NCI-H2196 treated with DMSO at 0.1 percent for 48 hours (cell line): ENCODE results near the gene PRXL2C.
"Not testable (repeated sequence)": the region's sequence is repeated elsewhere in the genome, so short reads cannot be mapped to it uniquely, and the experiment has no call there.

Experiments used
- DNase-seq: peaks from one replicate; lab custom pipeline; 2025; ENCODE audit not compliant: unreplicated experiment; lab: John Stamatoyannopoulos, UW

The PRXL2C gene, protein sequence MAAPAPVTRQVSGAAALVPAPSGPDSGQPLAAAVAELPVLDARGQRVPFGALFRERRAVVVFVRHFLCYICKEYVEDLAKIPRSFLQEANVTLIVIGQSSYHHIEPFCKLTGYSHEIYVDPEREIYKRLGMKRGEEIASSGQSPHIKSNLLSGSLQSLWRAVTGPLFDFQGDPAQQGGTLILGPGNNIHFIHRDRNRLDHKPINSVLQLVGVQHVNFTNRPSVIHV

DNA sequence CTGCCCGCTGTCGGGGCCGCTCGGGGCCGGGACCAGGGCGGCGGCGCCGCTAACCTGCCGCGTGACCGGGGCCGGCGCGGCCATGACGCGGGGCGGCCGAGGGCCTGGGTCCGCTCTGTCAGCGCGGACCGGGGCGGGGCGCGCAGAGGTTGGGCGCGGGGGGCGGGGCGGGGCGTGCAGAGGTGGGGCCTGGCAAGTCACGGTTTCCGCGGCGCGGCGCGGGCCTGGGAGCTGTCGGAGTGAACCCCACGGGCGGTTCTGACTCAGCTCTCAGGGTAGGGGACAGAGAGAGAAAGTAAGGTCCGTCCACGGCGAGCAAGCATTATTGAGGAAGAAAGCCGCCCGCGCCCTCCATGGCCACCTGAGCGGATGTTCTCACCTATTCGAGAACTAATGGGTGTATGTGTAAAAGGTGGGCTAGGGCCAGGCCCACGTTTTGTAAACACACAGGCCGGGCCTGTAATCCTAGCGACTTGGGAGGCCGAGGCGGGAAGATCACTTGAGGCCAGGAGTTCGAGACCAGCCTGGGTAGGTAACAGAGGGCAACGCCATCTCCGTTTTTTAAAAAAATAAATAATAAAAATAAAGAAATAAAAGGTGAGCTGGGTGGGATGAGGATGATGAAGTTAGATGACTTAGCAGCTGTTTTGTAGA lies at the start of gene PRXL2C:
TSS of gene PRXL2C (minus strand) at position 120 of the 654 bp plus-strand sequence. CDS start at position 84, 36 bp downstream.
- no peak for DNase-seq

DNA sequence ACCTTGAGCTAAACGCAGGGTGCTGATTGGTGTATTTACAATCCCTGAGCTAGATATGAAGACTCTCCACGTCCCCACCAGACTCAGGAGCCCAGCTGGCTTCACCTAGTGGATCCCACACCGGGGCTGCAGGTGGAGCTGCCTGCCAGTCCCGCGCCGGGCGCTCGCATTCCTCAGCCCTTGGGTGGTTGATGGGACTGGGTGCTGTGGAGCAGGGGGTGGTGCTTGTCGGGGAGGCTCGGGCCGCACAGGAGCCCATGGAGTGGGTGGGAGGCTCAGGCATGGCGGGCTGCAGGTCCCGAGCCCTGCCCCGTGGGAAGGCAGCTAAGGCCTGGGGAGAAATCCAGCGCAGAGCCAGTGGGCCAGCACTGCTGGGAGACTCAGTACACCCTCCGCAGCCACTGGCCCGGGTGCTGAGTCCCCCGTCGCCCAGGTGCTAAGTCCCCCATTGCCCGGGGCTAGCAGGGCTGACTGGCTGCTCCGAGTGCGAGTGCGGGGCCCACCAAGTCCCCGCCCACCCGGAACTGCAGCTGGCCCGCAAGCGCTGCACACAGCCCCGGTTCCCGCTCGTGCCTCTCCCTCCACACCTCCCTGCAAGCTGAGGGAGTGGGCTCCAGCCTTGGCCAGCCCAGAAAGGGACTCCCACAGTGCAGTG lies 45.7 kb upstream of the PRXL2C start:
- not testable (repeated sequence) for DNase-seq

DNA sequence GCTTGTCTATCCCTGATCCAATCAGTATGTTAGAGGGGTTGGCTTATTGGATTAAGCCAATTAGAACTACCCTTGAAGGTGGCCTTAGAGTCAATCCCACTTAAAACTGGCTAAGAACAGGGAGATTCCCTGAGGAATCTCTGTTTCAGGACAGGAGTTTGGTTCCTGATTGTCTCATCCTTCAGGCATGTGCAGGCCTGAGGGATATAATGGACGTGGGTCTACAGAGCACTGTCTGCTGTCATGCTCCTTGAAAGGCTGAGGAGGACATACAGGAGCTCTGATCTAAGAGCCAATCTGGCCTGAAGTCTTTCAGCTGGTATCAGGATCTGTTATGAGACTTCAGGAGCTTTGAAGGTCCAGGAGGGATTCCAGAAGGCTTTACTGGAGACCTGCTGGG lies 36.2 kb upstream of the PRXL2C start:
- DNase-seq: no peak

DNA sequence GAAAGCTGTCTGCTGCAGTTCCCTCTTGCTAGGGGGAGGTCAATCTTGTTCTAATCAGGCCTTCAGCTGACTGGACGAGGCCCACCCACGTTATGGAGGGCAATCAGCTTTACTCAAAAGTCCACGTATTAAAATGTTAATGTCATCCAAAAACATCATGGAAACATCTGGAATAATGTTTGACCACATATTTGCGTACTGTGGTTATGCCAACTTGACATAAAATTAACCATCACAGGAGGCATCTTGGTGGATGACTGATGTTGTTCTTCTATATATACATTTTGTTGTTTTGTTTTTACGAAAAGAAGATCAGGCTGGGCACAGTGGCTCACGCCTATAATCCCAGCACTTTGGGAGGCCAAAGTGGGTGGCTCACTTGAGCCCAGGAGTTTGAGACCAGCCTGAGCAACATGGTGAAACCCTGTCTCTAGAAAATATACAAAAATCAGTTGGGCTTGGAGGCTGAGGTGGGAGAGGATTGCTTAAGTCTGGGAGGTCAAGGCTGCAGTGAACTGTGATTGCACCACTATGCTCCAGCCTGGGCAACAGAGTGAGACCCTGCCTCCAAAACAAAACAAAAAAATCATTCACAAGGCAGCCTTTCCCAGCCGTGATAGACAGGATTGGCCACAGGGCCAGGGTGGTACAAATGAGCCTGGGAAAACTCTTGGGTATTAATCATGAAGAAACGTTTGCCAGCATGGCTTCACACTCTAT lies 33.8 kb upstream of the PRXL2C start:
- no peak for DNase-seq

DNA sequence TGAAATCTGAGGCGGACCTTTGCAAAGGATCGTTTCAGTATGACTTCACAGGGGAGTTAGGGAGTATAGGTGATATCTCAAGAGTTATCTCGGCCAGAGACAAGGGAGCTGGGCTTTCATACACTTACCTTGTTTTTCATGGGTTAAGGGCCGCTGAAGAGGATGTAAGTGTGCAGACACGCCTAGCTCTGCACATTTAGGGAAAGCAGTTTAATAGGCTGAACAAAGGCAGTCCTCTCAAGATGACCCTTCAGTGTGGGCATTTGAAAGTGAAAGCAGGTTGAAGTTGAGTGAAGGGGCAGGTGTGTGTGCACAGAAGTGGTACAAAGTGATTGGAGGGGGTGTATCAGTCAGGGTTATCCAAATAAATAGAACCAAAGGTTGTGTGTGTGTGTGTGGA lies 33.1 kb upstream of the PRXL2C start:
- DNase-seq: no peak

DNA sequence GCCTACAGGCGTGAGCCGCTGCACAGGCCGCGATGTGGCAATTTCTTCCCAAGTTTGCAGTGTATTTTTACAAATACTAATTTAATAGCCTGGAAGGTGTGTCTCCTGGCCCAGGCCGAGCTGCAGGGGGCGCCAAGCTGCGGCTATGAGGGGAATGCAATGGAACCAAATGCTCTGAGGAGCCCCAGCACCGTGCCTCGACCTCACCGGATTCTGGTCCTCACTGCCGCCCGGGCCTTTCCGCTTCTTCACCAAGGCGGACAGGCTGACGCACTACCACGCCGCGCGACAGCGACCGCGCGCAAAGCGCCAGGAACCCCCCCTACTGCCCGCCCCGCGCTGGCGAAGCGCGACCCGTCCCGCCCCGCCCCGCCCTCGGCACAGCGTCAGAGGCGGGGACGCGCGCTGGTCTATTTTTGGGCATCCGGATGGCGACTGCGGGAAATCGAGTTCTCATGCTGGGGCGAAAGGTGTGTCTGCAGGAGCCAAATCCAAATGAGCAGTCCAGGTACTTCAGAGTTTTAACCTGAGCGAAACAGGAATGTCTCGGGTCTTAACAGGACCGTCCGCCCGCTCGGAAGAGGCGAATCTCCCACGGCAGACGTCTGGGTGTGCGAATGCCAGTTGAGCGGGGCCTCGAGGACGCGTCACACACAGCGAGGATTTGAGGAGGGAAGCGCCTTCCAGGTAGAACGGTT lies 31.7 kb upstream of the PRXL2C start:
- DNase-seq: no peak

DNA sequence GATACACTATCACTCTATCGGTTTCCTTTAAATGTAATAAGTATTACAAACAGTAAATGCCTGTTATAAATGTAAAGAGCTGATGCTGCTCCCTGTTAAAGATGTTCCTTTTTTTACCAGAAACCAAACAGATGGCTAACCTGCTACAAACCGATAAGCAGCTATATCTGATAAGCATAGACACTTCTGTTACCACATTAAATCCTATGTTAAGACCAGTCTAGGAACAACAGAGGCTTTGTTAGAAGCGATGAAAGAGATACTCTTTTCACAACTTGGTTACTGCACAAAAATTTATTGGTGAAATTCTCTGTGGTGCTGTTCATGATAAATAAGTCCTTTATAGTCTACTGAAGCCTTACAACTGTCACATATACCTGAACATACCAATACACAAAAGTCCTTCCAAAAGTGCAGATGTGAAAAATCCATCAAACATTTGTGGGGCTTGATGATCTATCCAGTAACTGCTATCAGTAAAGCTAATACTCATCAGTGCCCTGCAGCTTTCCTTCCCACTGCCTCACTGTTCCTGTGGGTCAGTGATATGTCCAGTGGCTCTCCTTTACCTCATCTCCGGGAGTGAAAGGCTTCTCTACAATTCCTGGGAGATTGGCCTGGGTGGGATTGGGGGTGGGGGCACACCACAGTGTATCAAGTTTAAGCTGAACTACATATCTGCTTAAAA lies 25.8 kb upstream of the PRXL2C start:
- DNase-seq: no peak

DNA sequence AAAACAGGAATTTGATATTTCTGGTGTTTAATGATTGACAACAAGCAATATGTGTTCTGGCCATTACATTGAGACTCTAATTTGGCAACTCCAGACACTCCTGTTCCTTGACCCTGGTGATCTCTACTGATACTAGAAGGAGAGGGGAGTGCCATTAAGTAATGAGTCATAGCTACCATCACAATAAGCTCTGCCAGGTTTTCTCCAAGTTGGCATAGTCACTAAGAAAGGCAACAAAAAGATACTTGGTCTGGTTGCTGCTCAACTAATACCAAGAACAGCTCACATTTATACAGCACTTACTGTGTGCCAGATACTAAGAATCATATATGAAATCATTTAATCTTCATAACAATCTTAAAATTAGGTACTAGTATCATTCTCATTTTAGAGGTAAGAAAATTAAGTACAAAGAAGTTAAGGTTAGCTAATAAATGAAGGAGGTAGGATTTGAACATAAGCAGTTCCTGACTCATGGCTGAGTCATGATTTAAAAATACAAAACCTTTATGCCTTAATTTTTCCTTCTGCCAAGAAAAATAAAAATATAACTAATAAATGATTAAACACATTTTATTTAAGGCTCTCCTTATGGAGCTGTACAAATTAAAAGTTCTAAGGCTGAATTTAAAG lies 19.9 kb upstream of the PRXL2C start:
- DNase-seq: no peak

DNA sequence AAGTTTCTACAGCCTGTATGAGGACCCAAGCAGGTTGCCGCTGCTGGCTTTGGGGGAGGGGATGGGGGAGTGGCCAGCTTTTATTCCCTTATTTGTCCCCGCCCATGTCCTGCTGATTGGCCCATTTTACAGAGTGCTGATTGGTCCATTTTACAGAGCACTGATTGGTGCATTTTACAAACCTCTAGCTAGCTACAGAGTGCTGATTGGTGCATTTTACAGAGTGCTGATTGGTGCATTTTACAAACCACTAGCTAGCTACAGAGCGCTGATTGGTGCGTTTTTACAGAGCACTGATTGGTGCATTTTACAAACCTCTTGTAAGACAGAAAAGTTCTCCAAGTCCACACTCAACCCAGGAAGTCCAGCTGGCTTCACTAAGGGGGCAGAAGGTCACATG lies 18.7 kb upstream of the PRXL2C start:
- DNase-seq: not testable (repeated sequence)

DNA sequence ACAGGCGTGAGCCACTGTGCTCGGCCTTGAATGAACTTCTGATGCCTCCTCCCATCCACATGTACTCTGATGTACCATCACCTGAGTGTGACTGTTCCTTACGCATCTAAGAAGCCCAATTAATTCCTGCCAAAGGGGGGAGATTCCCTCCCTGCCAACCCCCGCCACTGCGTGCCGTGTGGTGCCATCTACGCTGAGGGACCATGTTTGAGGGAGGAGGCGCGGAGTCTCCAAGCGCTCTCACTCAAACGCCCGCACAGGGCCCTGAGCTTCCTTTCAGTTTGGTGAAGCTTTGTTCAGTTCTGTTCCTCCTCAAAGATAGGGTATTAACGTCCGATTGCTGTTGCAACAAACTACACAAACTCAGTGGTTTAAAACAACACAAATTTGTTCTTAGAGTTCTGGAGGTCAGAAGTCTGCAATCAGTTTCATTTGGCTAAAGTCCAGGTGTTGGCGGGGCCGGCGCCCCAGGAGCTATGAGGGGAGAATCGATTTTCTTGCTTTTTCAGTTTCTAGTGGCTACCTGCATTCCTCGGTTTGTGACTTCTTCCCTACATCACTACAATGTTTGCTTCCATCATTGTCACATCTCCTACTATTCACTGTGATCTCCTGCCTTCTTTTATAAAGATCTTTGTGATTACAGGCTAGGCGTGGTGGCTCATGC lies 13.9 kb upstream of the PRXL2C start:
- DNase-seq: no peak

DNA sequence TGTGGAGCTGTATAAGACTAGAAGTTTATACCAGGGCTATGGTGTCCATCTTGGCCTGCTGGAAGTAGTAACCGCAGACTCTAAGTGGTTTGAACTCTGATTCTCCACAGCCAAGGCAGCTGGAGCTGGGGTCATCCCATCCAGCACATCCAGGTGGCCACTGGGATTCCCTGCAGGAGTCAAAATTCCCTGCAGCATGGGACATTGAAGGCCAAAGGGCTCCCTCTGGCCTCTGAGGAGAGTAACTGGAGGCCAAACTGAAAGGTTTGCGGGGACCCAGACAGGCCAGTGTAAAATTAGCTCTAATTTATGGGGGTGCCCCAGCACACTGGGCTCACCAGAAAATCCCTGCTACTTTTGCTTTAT lies 12.2 kb upstream of the PRXL2C start:
- DNase-seq: no peak

DNA sequence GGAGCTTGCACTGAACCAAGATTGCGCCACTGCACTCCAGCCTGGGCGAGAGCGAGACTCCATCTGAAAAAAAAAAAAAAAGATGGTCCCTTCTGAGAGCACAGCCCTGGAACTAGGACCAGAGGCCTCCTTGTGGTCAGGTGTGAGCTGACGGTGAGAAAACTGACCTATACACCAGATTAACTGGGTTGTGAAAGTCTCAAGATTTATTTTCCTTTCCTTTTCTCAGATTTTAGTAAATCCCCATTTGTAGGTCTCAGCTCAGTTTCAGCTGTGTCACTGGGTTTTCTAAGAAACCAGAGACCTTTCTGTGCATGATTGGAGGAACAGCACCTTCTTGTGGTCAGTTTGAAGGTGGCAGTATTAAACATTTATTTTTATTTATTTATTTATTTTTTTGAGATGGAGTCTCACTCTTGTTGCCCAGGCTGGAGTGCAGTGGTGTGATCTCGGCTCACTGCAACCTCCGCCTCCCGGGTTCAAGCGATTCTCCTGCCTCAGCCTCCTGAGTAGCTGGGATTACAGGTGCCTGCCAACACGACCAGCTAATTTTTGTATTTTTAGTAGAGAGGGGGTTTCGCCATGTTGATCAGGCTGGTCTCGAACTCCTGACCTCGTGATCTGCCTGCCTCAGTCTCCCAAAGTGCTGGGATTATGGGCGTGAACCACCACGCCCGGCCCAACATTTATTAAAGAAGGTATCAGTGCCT lies 11.7 kb upstream of the PRXL2C start:
- DNase-seq: peak; percentile 32

DNA sequence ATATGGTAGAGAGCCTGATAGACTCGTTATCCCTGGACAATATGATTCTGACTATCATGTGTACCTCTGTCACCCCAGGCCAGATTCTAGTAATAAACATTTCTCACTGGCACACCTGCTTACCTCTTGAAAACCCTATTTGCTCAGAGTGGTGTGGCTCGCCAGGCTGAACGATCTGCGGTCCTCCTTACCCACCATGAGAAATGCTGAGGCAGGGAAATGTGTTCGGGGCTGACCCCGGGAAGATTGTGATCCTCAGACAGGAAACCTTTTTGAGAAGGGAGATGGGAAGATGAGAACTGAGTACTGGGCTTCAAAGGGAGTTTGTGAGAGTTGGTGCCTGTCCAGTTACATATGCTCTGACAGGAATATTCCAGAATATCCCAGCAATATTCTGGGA lies 10.7 kb upstream of the PRXL2C start:
- no peak for DNase-seq

DNA sequence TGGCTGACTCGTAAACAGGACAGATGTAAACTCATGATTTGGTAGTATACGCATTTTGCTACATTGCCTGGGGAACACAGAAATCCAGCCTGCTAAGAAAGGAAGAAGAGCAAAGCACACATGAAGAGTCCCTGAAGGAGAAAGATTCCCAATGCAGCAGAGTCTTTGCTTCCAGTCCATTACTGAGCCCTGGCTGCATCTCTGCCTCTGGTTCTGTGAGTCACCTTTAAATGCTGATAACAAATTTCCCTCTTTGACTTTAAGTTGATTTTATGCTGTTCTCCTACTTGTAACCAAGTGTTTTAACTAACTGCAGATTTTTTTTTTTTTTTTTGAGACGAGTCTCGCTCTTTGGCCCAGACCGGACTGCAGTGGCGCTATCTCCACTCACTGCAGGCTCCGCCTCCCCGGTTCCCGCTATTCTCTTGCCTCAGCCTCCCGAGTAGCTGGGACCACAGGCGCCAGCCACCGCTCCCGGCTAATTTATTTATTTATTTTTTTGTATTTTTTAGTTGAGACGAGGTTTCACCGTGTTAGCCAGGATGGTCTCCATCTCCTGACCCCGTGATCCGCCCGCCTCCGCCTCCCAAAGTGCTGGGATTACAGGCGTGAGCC lies 8.5 kb upstream of the PRXL2C start:
- DNase-seq: no peak

DNA sequence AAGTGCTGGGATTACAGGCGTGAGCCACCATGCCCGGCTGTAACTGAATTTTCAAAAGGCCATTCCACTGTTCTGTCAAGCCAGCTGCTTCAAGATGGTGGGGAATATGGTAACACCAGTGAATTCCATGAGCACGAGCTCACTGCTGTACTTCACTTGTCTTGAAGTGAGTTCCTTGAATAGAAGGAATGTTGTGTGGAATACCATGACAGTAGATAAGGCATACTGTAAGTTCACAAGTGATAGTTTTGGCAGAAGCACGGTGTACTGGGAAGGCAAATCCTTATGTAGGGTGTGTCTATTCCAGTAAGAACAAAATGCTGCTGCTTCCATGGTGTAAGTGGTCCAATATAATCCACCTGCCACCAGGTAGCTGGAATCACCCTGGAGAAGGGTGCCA lies 6.6 kb upstream of the PRXL2C start:
- no peak for DNase-seq

DNA sequence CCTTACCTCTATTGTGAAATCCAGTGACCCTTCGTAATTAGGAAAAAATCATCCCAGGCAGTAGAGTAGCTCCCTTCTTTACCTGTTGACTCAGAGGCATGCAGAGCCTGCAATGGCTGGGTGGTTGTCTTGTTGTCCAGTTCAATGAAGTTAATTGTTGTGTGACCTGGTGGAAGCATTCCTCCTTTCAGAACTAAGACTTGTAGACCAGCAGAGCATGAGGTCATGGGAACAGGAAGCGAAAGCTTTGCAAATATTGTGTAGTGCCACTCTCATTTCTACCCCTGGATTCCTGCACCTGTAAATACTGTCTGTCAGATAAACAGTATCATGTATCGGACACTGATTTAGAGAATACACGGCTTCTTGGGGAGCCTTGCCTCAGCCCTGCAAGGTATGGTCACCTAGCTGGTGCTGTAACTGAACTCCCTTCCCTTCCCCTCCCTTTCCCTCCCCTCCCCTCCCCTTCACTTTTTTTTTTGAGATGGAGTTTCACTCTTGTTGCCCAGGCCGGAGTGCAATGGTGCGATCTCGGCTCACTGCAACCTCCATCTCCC lies 5.7 kb upstream of the PRXL2C start:
- DNase-seq: no peak

DNA sequence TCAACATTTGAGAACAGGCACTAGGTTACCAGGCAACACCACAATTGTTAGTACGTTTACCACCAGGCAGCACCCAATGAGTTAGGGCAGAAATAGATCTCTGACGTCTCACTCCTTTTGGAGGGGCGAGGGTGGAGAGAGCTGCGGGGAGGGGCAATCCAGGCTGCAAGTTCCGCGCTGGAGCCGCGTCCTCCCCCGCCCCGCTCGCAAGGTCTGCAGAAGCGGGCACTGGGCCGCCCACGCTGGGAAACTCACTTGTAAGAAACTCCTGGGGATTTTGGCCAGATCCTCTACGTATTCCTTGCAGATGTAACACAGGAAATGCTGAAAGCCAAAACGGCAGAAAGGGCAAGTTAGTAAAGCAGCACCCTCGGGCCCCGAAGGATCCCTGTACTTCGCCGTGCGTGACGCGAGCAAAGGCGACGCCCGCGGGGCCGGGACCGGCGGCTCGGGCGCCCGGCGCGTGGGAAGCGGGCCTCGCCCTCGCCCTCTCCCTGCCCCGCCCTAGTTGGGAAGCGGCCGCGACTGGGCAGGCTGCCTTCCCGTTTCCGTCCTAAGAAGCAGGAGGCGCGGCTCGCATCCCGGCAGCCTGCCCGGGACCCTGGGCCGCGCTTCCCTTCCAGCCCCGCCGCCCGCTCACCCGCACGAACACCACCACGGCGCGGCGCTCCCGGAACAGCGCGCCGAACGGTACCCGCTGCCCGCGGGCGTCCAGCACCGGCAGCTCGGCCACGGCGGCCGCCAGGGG lies 493 bp downstream of the PRXL2C start:
- peak; percentile 77 for DNase-seq

DNA sequence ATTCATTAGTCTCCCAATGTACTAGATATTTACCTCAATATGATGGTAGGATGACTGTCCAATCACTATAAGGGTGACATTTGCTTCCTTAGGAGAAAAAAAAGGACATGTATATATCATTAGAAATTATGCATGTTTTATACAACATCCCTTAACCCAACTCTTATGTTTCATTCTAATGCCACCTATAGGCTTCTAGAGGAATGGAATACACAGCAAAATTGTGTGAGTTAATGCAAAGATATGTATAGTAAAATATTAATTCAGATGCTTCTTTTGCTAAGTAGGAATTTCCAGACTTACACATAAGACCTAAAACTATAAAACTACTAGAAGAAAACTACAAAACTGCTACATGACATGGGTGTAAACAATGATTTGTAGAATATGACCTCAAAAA lies 3.5 kb downstream of the PRXL2C start:
- no peak for DNase-seq
